ENCODE measurements around the gene OSBPL3. TPM values are rescaled to one million over a fixed set of nuclear protein-coding genes. Genes with fewer than 3 reads are reported as not detected.

The OSBPL3 gene
- total RNA-seq, 1 experiment from 2014 or later: 36.8 TPM

DNA sequence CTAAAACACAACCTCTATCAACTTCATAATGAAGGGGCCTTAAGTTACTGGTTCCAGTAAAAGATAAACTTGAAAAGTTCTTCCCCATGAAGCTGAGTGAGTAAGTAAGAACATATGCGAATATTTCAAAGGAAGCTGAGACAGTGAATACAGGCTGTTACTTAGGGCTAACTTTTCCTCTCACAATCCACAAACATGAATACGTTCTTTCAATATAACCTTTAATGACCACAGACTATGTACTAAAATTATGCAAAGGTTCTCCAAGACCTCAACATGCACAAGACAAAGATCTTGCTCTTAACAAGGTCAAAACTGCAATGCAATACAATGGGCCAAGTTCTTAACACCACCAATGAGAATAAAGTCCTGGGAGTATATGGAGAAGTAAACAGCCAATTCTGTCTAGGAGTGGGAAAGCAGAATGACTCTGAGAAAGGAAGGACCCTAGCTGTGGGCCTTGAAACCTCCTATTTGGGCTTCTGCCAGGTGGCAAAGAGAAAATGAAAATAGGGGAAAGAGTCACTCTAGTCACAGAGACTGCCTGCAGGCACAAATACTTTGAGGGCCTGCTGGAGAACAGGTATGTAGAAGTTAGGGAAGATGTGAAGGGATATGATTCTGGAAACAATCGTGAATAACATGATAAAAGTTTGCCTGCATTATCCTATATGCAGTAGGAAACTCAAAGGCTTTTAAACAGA lies 43.7 kb downstream of the OSBPL3 start:
- Histone ChIP-seq H3K9ac (ENCODE audit: low read length) (no peak overlapping the region), H3K79me2 (ENCODE audit: insufficient read depth, low read length) (peaks cover 97% of the 10 kb centered on the region), H4K20me1 (ENCODE audit: insufficient read depth) (0 out of 2 replicates have a peak, but pooled peaks cover 11% of the 10 kb centered on the region), H3K36me3 (ENCODE audit: control insufficient read depth in 1 of 2, insufficient read depth in 2 of 2, low read length in 2 of 2) (peaks cover 0 to 5% of the 10 kb centered on the region in 2 experiments; a peak in 1 of 4 replicates), H3K27ac (ENCODE audit: low read depth, low read length) (no peak overlapping the region), H3K27me3 (ENCODE audit: insufficient read depth, low read length) (no peaks in the 10 kb centered on the region), H2AFZ (ENCODE audit: low read depth, low read length, poor library complexity, severe bottlenecking) (no peak overlapping the region), H3K4me3 (replicated peaks in 1 of 2; ENCODE audit: low read depth in 1 of 2, low read length in 2 of 2) (no peak overlapping the region), H3K9me2 (ENCODE audit: insufficient read depth) (no peaks in the 10 kb centered on the region), H3K4me1 (ENCODE audit: control insufficient read depth in 1 of 2, insufficient read depth in 2 of 2, low read length in 2 of 2) (no peaks in the 10 kb centered on the region; a peak in 1 of 4 replicates), H3K4me2 (ENCODE audit: low read length) (no peak overlapping the region), H3K9me3 (ENCODE audit: control insufficient read depth in 1 of 2, insufficient read depth in 1 of 2, low read depth in 1 of 2, low read length in 2 of 2) (no peaks in the 10 kb centered on the region)
- ATAC-seq (no peak), DNase-seq (ENCODE audit: low read depth, low spot score) (no peak)
- ChIA-PET CTCF (no interaction called here), RAD21 (ENCODE audit: low non-redundant PET in 1 of 2, low total read pairs in 2 of 2, uncharacterized antibody in 2 of 2, unreplicated experiment in 2 of 2) (no interaction called here), POLR2A (no interaction called here)
- intact Hi-C loops (cut with micrococcal nuclease): no loop called here
- TF ChIP-seq, protein P1, sequence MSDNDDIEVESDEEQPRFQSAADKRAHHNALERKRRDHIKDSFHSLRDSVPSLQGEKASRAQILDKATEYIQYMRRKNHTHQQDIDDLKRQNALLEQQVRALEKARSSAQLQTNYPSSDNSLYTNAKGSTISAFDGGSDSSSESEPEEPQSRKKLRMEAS (IDR thresholded peaks at IDR 0.05): no peak
- no peak for TF ChIP-seq CBX3 (IDR thresholded peaks at IDR 0.05; ENCODE audit: low read depth)
- TF ChIP-seq ZNF274 (IDR thresholded peaks at IDR 0.05; ENCODE audit: low read depth, low read length): no peak
- no TSS peak for BruUV-seq (replicated peaks)

DNA sequence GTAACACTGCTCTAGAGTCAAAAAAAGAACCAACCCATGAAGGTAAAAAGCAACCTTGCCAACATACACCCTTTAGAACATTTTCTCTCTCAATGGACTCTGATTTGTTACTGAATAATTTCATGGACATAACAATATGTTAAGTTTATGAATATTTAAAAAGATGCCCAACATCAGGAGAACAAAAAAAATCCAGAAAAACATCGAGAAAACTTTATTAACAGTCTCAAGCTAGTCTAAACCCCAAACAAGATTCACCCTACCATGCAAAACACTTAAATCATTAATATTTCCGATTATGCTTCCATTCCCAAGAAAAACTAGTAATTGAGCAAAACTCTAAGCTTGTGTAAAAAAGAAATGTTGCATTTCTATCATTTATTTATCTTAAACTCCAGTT lies 46.7 kb downstream of the OSBPL3 start:
- H3K36me3 ChIP-seq (ENCODE audit: control insufficient read depth in 1 of 2, insufficient read depth in 2 of 2, low read length in 2 of 2): peaks cover 0 to 5% of the 10 kb centered on the region in 2 experiments; a peak in 1 of 4 replicates
- H3K27ac ChIP-seq (ENCODE audit: low read depth, low read length): no peak overlapping the region
- no peak for TF ChIP-seq FOSL1 (IDR thresholded peaks at IDR 0.05; ENCODE audit: low read depth)
- H3K4me2 ChIP-seq (ENCODE audit: low read length): no peak overlapping the region
- peaks cover 99% of the 10 kb centered on the region for H3K79me2 ChIP-seq (ENCODE audit: insufficient read depth, low read length)
- CTCF ChIA-PET: interaction anchor here (0.8 kb wide), 1 partner anchor 11 kb away, joined by 3 read pairs; no protein-coding TSS in a partner anchor
- POLR2A ChIA-PET: no interaction called here
- no peaks in the 10 kb centered on the region; a peak in 1 of 4 replicates for H3K4me1 ChIP-seq (ENCODE audit: control insufficient read depth in 1 of 2, insufficient read depth in 2 of 2, low read length in 2 of 2)
- no peaks in the 10 kb centered on the region for H3K27me3 ChIP-seq (ENCODE audit: insufficient read depth, low read length)
- no peaks in the 10 kb centered on the region for H3K9me3 ChIP-seq (ENCODE audit: control insufficient read depth in 1 of 2, insufficient read depth in 1 of 2, low read depth in 1 of 2, low read length in 2 of 2)
- no peak for DNase-seq (ENCODE audit: low read depth, low spot score)
- H4K20me1 ChIP-seq (ENCODE audit: insufficient read depth): 0 out of 2 replicates have a peak, but pooled peaks cover 11% of the 10 kb centered on the region
- no TSS peak for BruUV-seq (replicated peaks)
- no peak for ATAC-seq
- RAD21 ChIA-PET (ENCODE audit: low non-redundant PET in 1 of 2, low total read pairs in 2 of 2, uncharacterized antibody in 2 of 2, unreplicated experiment in 2 of 2): no interaction called here
- no peak overlapping the region for H3K4me3 ChIP-seq (replicated peaks in 1 of 2; ENCODE audit: low read depth in 1 of 2, low read length in 2 of 2)
- intact Hi-C loops (cut with micrococcal nuclease): no loop called here
- H3K9ac ChIP-seq (ENCODE audit: low read length): no peak overlapping the region
- H2AFZ ChIP-seq (ENCODE audit: low read depth, low read length, poor library complexity, severe bottlenecking): no peak overlapping the region
- no peaks in the 10 kb centered on the region for H3K9me2 ChIP-seq (ENCODE audit: insufficient read depth)

All from HCT116 (cell line).